Thyroid gland (tissue), 4 donors: Measurements from ENCODE around the gene XRCC4. TPM values are rescaled to one million over a fixed set of nuclear protein-coding genes. Genes with fewer than 3 reads are reported as not detected.

ENCODE experiments used
- DNase-seq, 2 donors: peaks; one replicate each; pipeline ENCODE4 v3.0.0-alpha.2; 2019
- H3K27ac ChIP-seq, 3 donors: fragments of 200-600 bp; sonication (generic); 1 replicate in 2 of 3; 2 replicates in 1 of 3; pipeline ENCODE4 v1.5.1; 2016 to 2019; ENCODE audit warnings: mild to moderate bottlenecking in 1 of 3, moderate library complexity in 1 of 3
- H3K27me3 ChIP-seq: fragments of 200-600 bp; sonication (generic); one replicate; pipeline ENCODE4 v1.5.1; 2019
- H3K36me3 ChIP-seq, 2 donors: fragments of 200-600 bp; sonication (generic); one replicate each; pipeline ENCODE4 v1.5.1; 2016 to 2019
- H3K4me1 ChIP-seq, 2 donors: fragments of 200-600 bp; sonication (generic); one replicate each; pipeline ENCODE4 v1.5.1; 2017 to 2019
- H3K4me3 ChIP-seq, 3 donors: fragments of 200-600 bp; sonication (generic); replicated peaks in 1 of 3; 1 replicate in 2 of 3; 2 replicates in 1 of 3; pipeline ENCODE4 v1.5.1; 2016; ENCODE audit warnings: mild to moderate bottlenecking in 1 of 3
- H3K9me3 ChIP-seq: fragments of 200-600 bp; sonication (generic); one replicate; pipeline ENCODE4 v1.5.1; 2017
- POLR2A ChIP-seq, 2 donors: fragments of 450-650 bp; IDR thresholded peaks; one replicate each; pipeline ENCODE4 v1.6.1; 2017; ENCODE audit warnings: antibody characterized with exemption in 2 of 2, mild to moderate bottlenecking in 2 of 2, moderate library complexity in 1 of 2
- WGBS, 2 donors: methylation state at CpG; one replicate each; pipeline ENCODE4 v1.1.5; 2017; 5-methylcytosine and 5-hydroxymethylcytosine counted together
- intact Hi-C: fragments of 100-400 bp; cut with DNase I; formaldehyde crosslinking; loops from one replicate; pipeline ENCODE4 v1.15.1; 2023
- total RNA-seq, 4 donors: library from RNA; depleted of rRNA; stranded (reverse); fragments of >200 nt; gene quantifications; one replicate each; pipeline ENCODE4 v1.2.3, GENCODE V29; 2016
- TF ChIP-seq, protein P1 (sequence below), 6 experiments: fragments of 200-600 bp in 3 of 6; fragments of 450-650 bp in 3 of 6; sonication (generic) in 3 of 6; IDR thresholded peaks; one replicate each; pipeline ENCODE4 v1.5.1; 2016 to 2019; ENCODE audit warnings: antibody characterized with exemption in 6 of 6, mild to moderate bottlenecking in 2 of 6, inconsistent platforms in 1 of 6, moderate library complexity in 1 of 6

XRCC4 gene
- total RNA-seq, 4 donors from 2014 or later: 6.7 to 11.6 (median 9.1) TPM

GRCh38 chr5:83277953-83278352 is 200.6 kb downstream of the XRCC4 start:
- Histone ChIP-seq H3K27ac (no peak overlapping the region), H3K4me3 (no peak overlapping the region), H3K9me3 (no peaks in the 10 kb centered on the region), H3K4me1 (no peaks in the 10 kb centered on the region), H3K36me3 (no peaks in the 10 kb centered on the region), H3K27me3 (no peaks in the 10 kb centered on the region)
- TF ChIP-seq POLR2A (IDR thresholded peaks at IDR 0.05): no peak
- TF ChIP-seq, protein P1, sequence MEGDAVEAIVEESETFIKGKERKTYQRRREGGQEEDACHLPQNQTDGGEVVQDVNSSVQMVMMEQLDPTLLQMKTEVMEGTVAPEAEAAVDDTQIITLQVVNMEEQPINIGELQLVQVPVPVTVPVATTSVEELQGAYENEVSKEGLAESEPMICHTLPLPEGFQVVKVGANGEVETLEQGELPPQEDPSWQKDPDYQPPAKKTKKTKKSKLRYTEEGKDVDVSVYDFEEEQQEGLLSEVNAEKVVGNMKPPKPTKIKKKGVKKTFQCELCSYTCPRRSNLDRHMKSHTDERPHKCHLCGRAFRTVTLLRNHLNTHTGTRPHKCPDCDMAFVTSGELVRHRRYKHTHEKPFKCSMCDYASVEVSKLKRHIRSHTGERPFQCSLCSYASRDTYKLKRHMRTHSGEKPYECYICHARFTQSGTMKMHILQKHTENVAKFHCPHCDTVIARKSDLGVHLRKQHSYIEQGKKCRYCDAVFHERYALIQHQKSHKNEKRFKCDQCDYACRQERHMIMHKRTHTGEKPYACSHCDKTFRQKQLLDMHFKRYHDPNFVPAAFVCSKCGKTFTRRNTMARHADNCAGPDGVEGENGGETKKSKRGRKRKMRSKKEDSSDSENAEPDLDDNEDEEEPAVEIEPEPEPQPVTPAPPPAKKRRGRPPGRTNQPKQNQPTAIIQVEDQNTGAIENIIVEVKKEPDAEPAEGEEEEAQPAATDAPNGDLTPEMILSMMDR (IDR thresholded peaks at IDR 0.05): no peak
- DNase-seq: no peak
- intact Hi-C loops: no loop called here
- WGBS, 2 donors: 92 to 95% methylated on average over 2 of the region's 2 CpGs

GRCh38 chr5:83281176-83281575 is 203.8 kb downstream of the XRCC4 start:
- Histone ChIP-seq H3K9me3 (no peaks in the 10 kb centered on the region), H3K27ac (no peak overlapping the region), H3K27me3 (no peaks in the 10 kb centered on the region), H3K4me1 (no peaks in the 10 kb centered on the region), H3K36me3 (no peaks in the 10 kb centered on the region), H3K4me3 (no peak overlapping the region)
- intact Hi-C loops: no loop called here
- WGBS, 2 donors: 85 to 86% methylated on average over 2 of the region's 2 CpGs
- DNase-seq: no peak
- TF ChIP-seq, protein P1 (IDR thresholded peaks at IDR 0.05): no peak
- TF ChIP-seq POLR2A (IDR thresholded peaks at IDR 0.05): no peak

GRCh38 chr5:83281658-83282057 is 204.3 kb downstream of the XRCC4 start:
- Histone ChIP-seq H3K27ac (no peak overlapping the region), H3K4me3 (no peak overlapping the region), H3K36me3 (no peaks in the 10 kb centered on the region), H3K9me3 (no peaks in the 10 kb centered on the region), H3K4me1 (no peaks in the 10 kb centered on the region), H3K27me3 (no peaks in the 10 kb centered on the region)
- intact Hi-C loops: no loop called here
- no peak for DNase-seq
- no peak for TF ChIP-seq POLR2A (IDR thresholded peaks at IDR 0.05)
- TF ChIP-seq, protein P1 (IDR thresholded peaks at IDR 0.05): no peak

- no peak for DNase-seq
- H3K27me3 ChIP-seq: no peaks in the 10 kb centered on the region
- H3K4me1 ChIP-seq: no peaks in the 10 kb centered on the region
- TF ChIP-seq, protein P1 (IDR thresholded peaks at IDR 0.05): no peak
- TF ChIP-seq POLR2A (IDR thresholded peaks at IDR 0.05): no peak
- no peaks in the 10 kb centered on the region for H3K9me3 ChIP-seq
- H3K4me3 ChIP-seq: no peak overlapping the region
- 88 to 91% methylated on average over 3 of the region's 3 CpGs for WGBS, 2 donors
- H3K27ac ChIP-seq: no peak overlapping the region
- no peaks in the 10 kb centered on the region for H3K36me3 ChIP-seq
- intact Hi-C loops: no loop called here
These were observed 206.4 kb downstream of the XRCC4 start for GRCh38 chr5:83283761-83284160.

GRCh38 chr5:83285661-83286398 is 208.5 kb downstream of the XRCC4 start:
- TF ChIP-seq POLR2A (IDR thresholded peaks at IDR 0.05): no peak
- TF ChIP-seq, protein P1 (IDR thresholded peaks at IDR 0.05): no peak
- no peaks in the 10 kb centered on the region for H3K36me3 ChIP-seq
- no peaks in the 10 kb centered on the region for H3K9me3 ChIP-seq
- DNase-seq: no peak
- no peak overlapping the region for H3K27ac ChIP-seq
- no peak overlapping the region for H3K4me3 ChIP-seq
- intact Hi-C loops: no loop called here
- H3K4me1 ChIP-seq: no peaks in the 10 kb centered on the region
- 88 to 89% methylated on average over 7 of the region's 7 CpGs for WGBS, 2 donors
- H3K27me3 ChIP-seq: no peaks in the 10 kb centered on the region
